ENCODE measurements around the gene SLC37A2.

- no peak for TF ChIP-seq EZH2 (IDR thresholded peaks at IDR 0.05; ENCODE audit: borderline replicate concordance)
- TF ChIP-seq, protein P1, sequence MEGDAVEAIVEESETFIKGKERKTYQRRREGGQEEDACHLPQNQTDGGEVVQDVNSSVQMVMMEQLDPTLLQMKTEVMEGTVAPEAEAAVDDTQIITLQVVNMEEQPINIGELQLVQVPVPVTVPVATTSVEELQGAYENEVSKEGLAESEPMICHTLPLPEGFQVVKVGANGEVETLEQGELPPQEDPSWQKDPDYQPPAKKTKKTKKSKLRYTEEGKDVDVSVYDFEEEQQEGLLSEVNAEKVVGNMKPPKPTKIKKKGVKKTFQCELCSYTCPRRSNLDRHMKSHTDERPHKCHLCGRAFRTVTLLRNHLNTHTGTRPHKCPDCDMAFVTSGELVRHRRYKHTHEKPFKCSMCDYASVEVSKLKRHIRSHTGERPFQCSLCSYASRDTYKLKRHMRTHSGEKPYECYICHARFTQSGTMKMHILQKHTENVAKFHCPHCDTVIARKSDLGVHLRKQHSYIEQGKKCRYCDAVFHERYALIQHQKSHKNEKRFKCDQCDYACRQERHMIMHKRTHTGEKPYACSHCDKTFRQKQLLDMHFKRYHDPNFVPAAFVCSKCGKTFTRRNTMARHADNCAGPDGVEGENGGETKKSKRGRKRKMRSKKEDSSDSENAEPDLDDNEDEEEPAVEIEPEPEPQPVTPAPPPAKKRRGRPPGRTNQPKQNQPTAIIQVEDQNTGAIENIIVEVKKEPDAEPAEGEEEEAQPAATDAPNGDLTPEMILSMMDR (IDR thresholded peaks at IDR 0.05; ENCODE audit: poor library complexity) = no peak
Observed at GRCh38 chr11:125070699-125071254, 7.7 kb downstream of the SLC37A2 start.
